H1 (cell line): ENCODE measurements around the gene SHROOM3. TPM values are rescaled to one million over a fixed set of nuclear protein-coding genes. Genes with fewer than 3 reads are reported as not detected.

Experiments
- CTCF ChIA-PET: fragments of 300-600 bp; sonication (Branson Sonifier 250); formaldehyde crosslinking; loops from one replicate; lab custom pipeline; 2021; ENCODE audit not compliant: partially characterized antibody; lab: Charles Lee
- POLR2A ChIA-PET: fragments of 300-600 bp; sonication (Branson Sonifier 250); formaldehyde crosslinking; loops from one replicate; lab custom pipeline; 2021; ENCODE audit warnings: inconsistent platforms; ENCODE audit not compliant: partially characterized antibody; lab: Charles Lee
- DNase-seq, 2 experiments: peaks; one replicate each; pipeline versions ENCODE4 v3.0.0 to v3.0.0-alpha.2; 2010 to 2022; ENCODE audit warnings: low spot score in 2 of 2, low read depth in 1 of 2, mixed read lengths in 1 of 2
- FAIRE-seq: peaks from 2 replicates; lab custom pipeline; 2011; peaks lifted over from hg19 to GRCh38; lab: Jason Lieb, UNC
- H2AFZ ChIP-seq: 2 replicates; pipeline ENCODE4 v1.8.1; 2012; ENCODE audit warnings: low read length, inconsistent platforms
- H2AK5ac ChIP-seq: 2 replicates; pipeline ENCODE4 v1.6.1; 2013; ENCODE audit warnings: low read depth, low read length
- H2BK120ac ChIP-seq: replicated peaks from 2 replicates; pipeline ENCODE3; 2013; ENCODE audit warnings: low read depth, low read length, inconsistent platforms
- H2BK12ac ChIP-seq: 2 replicates; pipeline ENCODE4 v1.6.1; 2013; ENCODE audit warnings: low read depth, low read length
- H2BK15ac ChIP-seq: 2 replicates; pipeline ENCODE4 v1.6.1; 2013; ENCODE audit warnings: low read length
- H2BK20ac ChIP-seq: 2 replicates; pipeline ENCODE4 v1.6.1; 2013; ENCODE audit warnings: low read length
- H2BK5ac ChIP-seq: 2 replicates; pipeline ENCODE4 v1.6.1; 2013; ENCODE audit warnings: low read depth, low read length
- H3K14ac ChIP-seq: 2 replicates; pipeline ENCODE4 v1.6.1; 2013; ENCODE audit warnings: inconsistent platforms; ENCODE audit not compliant: insufficient read length
- H3K18ac ChIP-seq: 2 replicates; pipeline ENCODE4 v1.6.1; 2013; ENCODE audit warnings: low read length; ENCODE audit errors: extremely low read depth
- H3K23ac ChIP-seq: 2 replicates; pipeline ENCODE4 v1.6.1; 2013; ENCODE audit warnings: inconsistent platforms; ENCODE audit not compliant: insufficient read length
- H3K23me2 ChIP-seq: 2 replicates; pipeline ENCODE4 v1.6.1; 2013; ENCODE audit warnings: low read depth, low read length
- H3K27ac ChIP-seq: 2 replicates; pipeline ENCODE4 v1.6.1; 2011; ENCODE audit warnings: low read depth, low read length, inconsistent platforms
- H3K27me3 ChIP-seq, 4 experiments: replicated peaks in 1 of 4; 1 replicate in 1 of 4; 2 replicates in 3 of 4; pipeline versions ENCODE4 v1.6.1 to v1.8.1; 2011 to 2013; ENCODE audit warnings: low read length in 3 of 4, mild to moderate bottlenecking in 3 of 4, inconsistent platforms in 2 of 4, mixed read lengths in 2 of 4, moderate library complexity in 1 of 4; ENCODE audit not compliant: control insufficient read depth in 3 of 4, insufficient read depth in 3 of 4; ENCODE audit errors: extremely low read depth in 1 of 4
- H3K36me3 ChIP-seq, 4 experiments: 2 replicates each; pipeline versions ENCODE4 v1.6.1 to v1.8.1; 2011 to 2013; ENCODE audit warnings: mild to moderate bottlenecking in 4 of 4, low read length in 3 of 4, moderate library complexity in 2 of 4, control low read depth in 1 of 4, inconsistent platforms in 1 of 4; ENCODE audit not compliant: insufficient read depth in 4 of 4, control insufficient read depth in 2 of 4
- H3K4ac ChIP-seq: replicated peaks from 2 replicates; pipeline ENCODE3; 2013; ENCODE audit warnings: low read length, low read depth, mixed read lengths, inconsistent platforms; ENCODE audit not compliant: insufficient read length
- H3K4me1 ChIP-seq, 4 experiments: replicated peaks in 1 of 4; 1 replicate in 1 of 4; 2 replicates in 3 of 4; pipeline versions ENCODE4 v1.6.1 to v1.8.1; 2011 to 2013; ENCODE audit warnings: low read length in 3 of 4, inconsistent platforms in 2 of 4, mixed read lengths in 1 of 4; ENCODE audit not compliant: insufficient read depth in 4 of 4, control insufficient read depth in 3 of 4
- H3K4me2 ChIP-seq, 2 experiments: 2 replicates each; pipeline versions ENCODE4 v1.6.1 to v1.8.1; 2011 to 2013; ENCODE audit warnings: low read depth in 2 of 2, low read length in 2 of 2, control low read depth in 1 of 2, inconsistent platforms in 1 of 2, mild to moderate bottlenecking in 1 of 2; ENCODE audit not compliant: insufficient read depth in 1 of 2
- H3K4me3 ChIP-seq, 4 experiments: fragments of 200-600, 300-600 bp in 1 of 4; sonication (generic), shearing (Covaris generic), sonication (Bioruptor Twin) in 1 of 4; 2 replicates each; pipeline versions ENCODE4 v1.5.1 to v1.8.1; 2011 to 2016; ENCODE audit warnings: low read length in 4 of 4, low read depth in 3 of 4, control low read depth in 2 of 4, inconsistent platforms in 2 of 4, mild to moderate bottlenecking in 2 of 4, mixed read lengths in 1 of 4, moderate library complexity in 1 of 4; ENCODE audit not compliant: insufficient read depth in 2 of 4; ENCODE audit errors: extremely low read depth in 1 of 4
- H3K56ac ChIP-seq: replicated peaks from 2 replicates; pipeline ENCODE3; 2013; ENCODE audit warnings: low read depth, mild to moderate bottlenecking, mixed read lengths, low read length, inconsistent platforms; ENCODE audit not compliant: insufficient read length
- H3K79me1 ChIP-seq: 2 replicates; pipeline ENCODE4 v1.6.1; 2013; ENCODE audit warnings: low read depth, low read length, control low read depth
- H3K79me2 ChIP-seq, 2 experiments: 2 replicates each; pipeline versions ENCODE4 v1.6.1 to v1.8.1; 2012 to 2013; ENCODE audit warnings: low read length in 2 of 2, mild to moderate bottlenecking in 2 of 2, inconsistent platforms in 1 of 2; ENCODE audit not compliant: insufficient read depth in 2 of 2, control insufficient read depth in 1 of 2
- H3K9ac ChIP-seq, 4 experiments: replicated peaks in 1 of 4; 1 replicate in 1 of 4; 2 replicates in 3 of 4; pipeline versions ENCODE4 v1.6.1 to v1.8.1; 2011 to 2013; ENCODE audit warnings: low read depth in 3 of 4, low read length in 3 of 4, control low read depth in 2 of 4, mild to moderate bottlenecking in 2 of 4, moderate library complexity in 2 of 4, inconsistent platforms in 1 of 4; ENCODE audit errors: extremely low read depth in 1 of 4
- H3K9me3 ChIP-seq, 2 experiments: 2 replicates each; pipeline versions ENCODE4 v1.6.1 to v1.8.1; 2012 to 2013; ENCODE audit warnings: mild to moderate bottlenecking in 2 of 2, moderate library complexity in 2 of 2, control low read depth in 1 of 2, inconsistent platforms in 1 of 2, low read depth in 1 of 2, low read length in 1 of 2, mixed read lengths in 1 of 2; ENCODE audit not compliant: insufficient read depth in 2 of 2
- H4K20me1 ChIP-seq, 2 experiments: replicated peaks in 1 of 2; 2 replicates each; pipeline versions ENCODE3 to v1.8.1; 2011 to 2013; ENCODE audit warnings: inconsistent platforms in 2 of 2, low read length in 2 of 2, mild to moderate bottlenecking in 1 of 2; ENCODE audit not compliant: insufficient read depth in 2 of 2, control insufficient read depth in 1 of 2
- H4K5ac ChIP-seq: 2 replicates; pipeline ENCODE4 v1.6.1; 2013; ENCODE audit warnings: low read length, low read depth, mixed read lengths, inconsistent platforms; ENCODE audit not compliant: insufficient read length
- H4K8ac ChIP-seq: 2 replicates; pipeline ENCODE4 v1.8.0; 2013; ENCODE audit warnings: mild to moderate bottlenecking, moderate library complexity, low read length, inconsistent platforms; ENCODE audit not compliant: insufficient read depth; ENCODE audit errors: extremely low read depth
- H4K91ac ChIP-seq: replicated peaks from 2 replicates; pipeline ENCODE3; 2013; ENCODE audit warnings: low read length, mixed read lengths, inconsistent platforms; ENCODE audit not compliant: insufficient read length
- RAD21 ChIP-seq, 2 experiments: IDR thresholded peaks in 1 of 2; conservative IDR thresholded peaks in 1 of 2; 2 replicates each; pipeline ENCODE4 v1.6.1; 2011; ENCODE audit warnings: low read depth in 2 of 2, low read length in 2 of 2, improper control_type of control experiment in 1 of 2, inconsistent platforms in 1 of 2, mild to moderate bottlenecking in 1 of 2, moderate library complexity in 1 of 2
- WGBS, 2 experiments: shearing (Covaris generic) in 1 of 2; methylation state at CpG; one replicate each; pipeline versions ENCODE4 v1.1.6 to v1.1.7; 2013 to 2015; ENCODE audit warnings: low lambda C conversion rate in 2 of 2, mixed read lengths in 2 of 2, inconsistent platforms in 1 of 2, low coverage in 1 of 2, missing lambda C conversion rate in 1 of 2; ENCODE audit not compliant: insufficient replicate concordance in 2 of 2, insufficient coverage in 1 of 2, insufficient read length in 1 of 2; ENCODE audit errors: extremely low coverage in 1 of 2, missing lambda C conversion rate in 1 of 2; 5-methylcytosine and 5-hydroxymethylcytosine counted together
- polyA plus RNA-seq, 7 experiments: library from polyadenylated mRNA; depleted of rRNA in 3 of 7; stranded (reverse) in 5 of 7; unstranded in 2 of 7; fragments of >200 nt in 5 of 7; fragments of 200-250 nt in 2 of 7; gene quantifications; 1 replicate in 5 of 7; 2 replicates in 1 of 7; 4 replicates in 1 of 7; pipeline versions ENCODE4 v1.2.1 to v1.2.3, GENCODE V29; 2011 to 2013; ENCODE audit warnings: missing spikeins in 2 of 7, mixed read lengths in 2 of 7
- total RNA-seq: library from RNA; stranded (reverse); fragmentation: NEBNext Ultra II Directional; extraction: Animal tissue kit (Norgen Biotek cat#: 25700); gene quantifications from 2 replicates; pipeline ENCODE4 v1.2.1, GENCODE V29; 2021

SHROOM3 gene
- total and polyA plus RNA-seq, 2 of the 8 experiments (the other 6 are each of a cell fraction or from before 2014, with no cell fraction given) = 15.8 to 34.0 TPM

DNA sequence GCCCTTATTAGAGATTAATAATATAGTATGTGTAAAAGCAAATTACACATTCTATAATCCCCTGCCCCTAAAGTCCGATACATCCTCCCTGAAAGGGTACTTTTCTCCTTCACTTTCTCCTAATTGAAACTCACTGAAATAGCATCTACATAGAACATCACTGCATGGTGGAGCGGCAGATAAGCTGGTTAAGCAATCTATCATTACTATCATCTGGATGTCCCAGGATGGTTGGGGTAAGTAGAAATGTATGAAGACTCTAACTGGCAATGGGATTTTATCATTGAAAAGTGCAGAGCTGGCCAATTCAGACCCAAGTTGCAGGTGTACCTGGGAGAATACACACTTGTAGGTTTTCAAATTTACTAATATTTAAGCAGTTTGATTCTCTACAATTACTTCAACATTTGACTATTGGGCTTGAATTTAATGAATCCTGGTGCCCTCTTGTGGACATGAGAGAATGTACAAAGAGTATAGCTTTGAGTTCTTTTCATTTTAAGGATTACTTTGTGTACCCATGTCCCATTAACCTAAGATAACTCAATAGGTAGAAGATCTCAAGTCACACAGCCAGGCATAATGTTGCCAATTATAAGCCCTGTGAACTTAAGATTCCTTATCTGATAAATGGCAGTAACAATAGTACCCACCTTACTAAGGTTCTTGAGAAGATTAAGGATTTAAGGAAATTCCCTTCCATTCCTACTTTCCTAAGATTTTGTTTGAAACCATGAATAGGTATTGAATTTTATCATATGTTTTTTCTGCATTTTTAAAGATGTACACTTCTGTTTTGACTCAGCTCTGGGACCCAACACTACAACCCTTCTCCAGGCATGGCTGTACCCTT, 69.8 kb downstream of the SHROOM3 start:
- WGBS, 2 experiments = 92% methylated on average over 2 of the region's 2 CpGs; no CpG with 5 or more reads in 1 of the 2 experiments
- TF ChIP-seq RAD21 (IDR thresholded peaks at IDR 0.05 in 1 of 2, conservative IDR thresholded peaks at IDR 0.05 in 1 of 2; ENCODE audit: low read depth in 2 of 2, low read length in 2 of 2) = peak; percentile 70 to 73

More for the DNA sequence above, 69.8 kb downstream of the SHROOM3 start:
- Histone ChIP-seq H3K18ac (no peak overlapping the region), H2BK120ac (no peak overlapping the region), H2BK12ac (no peak overlapping the region), H3K36me3 (peaks cover 0 to 2% (median 0%) of the 10 kb centered on the region in 4 experiments; a peak in 1 of 8 replicates), H3K79me1 (no peaks in the 10 kb centered on the region), H3K79me2 (no peaks in the 10 kb centered on the region), H2BK20ac (no peak overlapping the region), H3K27ac (no peak overlapping the region), H3K4me3 (no peak overlapping the region), H2BK15ac (no peak overlapping the region), H2BK5ac (no peak overlapping the region), H2AK5ac (no peak overlapping the region), H3K4me1 (no peaks in the 10 kb centered on the region), H4K5ac (no peak overlapping the region), H4K20me1 (no peaks in the 10 kb centered on the region), H4K8ac (no peak overlapping the region), H3K27me3 (no peaks in the 10 kb centered on the region), H3K23ac (no peak overlapping the region), H3K23me2 (no peaks in the 10 kb centered on the region), H3K9me3 (no peaks in the 10 kb centered on the region), H3K9ac (no peak overlapping the region), H3K4me2 (no peak overlapping the region), H4K91ac (no peak overlapping the region), H3K4ac (no peak overlapping the region), H3K14ac (no peak overlapping the region), H3K56ac (no peak overlapping the region), H2AFZ (no peak overlapping the region)
- DNase-seq = no peak
- CTCF ChIA-PET = interaction anchor here (0.7 to 10.1 kb wide), 67 partner anchors 10 to 607 kb away, joined by 3 to 314 read pairs (median 4); partner anchors contain the start of genes CCDC158 and SHROOM3
- peak; percentile 85 for FAIRE-seq
- POLR2A ChIA-PET = interaction anchor here (0.6 to 3.1 kb wide), 7 partner anchors 8 to 96 kb away, joined by 3 to 13 read pairs (median 3); partner anchors contain the start of gene SHROOM3
